HG03432 (cell line): ENCODE data around the gene HHAT.
A peak's percentile ranks its signal among the peaks of the same experiment; 100 is the strongest.

Experiments
- ATAC-seq: cut with Tn5 transposase; IDR thresholded peaks from one replicate; pipeline ENCODE4 v1.9.1; 2021; ENCODE audit warnings: mild to moderate bottlenecking, moderate library complexity; ENCODE audit not compliant: unreplicated experiment

The HHAT gene

DNA sequence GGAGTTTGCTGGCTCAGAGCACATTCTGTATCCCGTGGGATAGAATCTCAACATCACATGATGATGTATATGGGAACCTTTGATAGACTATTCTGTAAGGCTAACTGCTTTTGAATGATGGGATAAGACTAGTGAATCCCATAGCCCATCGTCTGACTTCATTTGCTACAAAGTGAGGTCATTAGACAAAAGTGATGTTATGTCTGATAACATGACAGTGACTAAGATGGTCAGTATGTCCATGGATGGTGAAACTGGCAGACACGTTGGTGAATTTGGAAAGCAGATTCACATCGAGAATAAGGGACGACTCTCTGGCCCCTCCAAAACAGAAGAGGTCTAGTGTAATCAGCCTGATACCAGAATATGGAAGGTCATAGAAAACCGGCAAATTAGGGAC, 108.4 kb downstream of the HHAT start:
- ATAC-seq: no peak

DNA sequence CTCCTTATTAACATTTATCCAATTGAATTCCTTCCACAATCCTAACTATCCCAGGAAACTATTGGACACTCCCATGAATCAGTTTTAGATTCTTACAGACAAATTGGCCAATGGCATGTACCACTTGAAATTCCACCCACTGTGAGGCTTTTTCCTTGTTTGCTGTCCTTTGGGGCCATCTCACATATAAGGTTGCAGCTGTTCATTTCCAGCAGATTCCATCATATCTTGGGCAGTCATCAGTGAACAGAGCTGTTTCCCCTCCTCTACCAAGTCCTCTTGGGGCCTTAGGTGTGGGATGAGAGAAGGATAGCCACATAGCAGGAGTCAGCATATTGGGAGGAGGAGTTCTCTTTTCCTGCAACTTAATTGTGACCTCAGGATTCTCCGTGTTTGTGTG, 109.1 kb downstream of the HHAT start:
- ATAC-seq: no peak

DNA sequence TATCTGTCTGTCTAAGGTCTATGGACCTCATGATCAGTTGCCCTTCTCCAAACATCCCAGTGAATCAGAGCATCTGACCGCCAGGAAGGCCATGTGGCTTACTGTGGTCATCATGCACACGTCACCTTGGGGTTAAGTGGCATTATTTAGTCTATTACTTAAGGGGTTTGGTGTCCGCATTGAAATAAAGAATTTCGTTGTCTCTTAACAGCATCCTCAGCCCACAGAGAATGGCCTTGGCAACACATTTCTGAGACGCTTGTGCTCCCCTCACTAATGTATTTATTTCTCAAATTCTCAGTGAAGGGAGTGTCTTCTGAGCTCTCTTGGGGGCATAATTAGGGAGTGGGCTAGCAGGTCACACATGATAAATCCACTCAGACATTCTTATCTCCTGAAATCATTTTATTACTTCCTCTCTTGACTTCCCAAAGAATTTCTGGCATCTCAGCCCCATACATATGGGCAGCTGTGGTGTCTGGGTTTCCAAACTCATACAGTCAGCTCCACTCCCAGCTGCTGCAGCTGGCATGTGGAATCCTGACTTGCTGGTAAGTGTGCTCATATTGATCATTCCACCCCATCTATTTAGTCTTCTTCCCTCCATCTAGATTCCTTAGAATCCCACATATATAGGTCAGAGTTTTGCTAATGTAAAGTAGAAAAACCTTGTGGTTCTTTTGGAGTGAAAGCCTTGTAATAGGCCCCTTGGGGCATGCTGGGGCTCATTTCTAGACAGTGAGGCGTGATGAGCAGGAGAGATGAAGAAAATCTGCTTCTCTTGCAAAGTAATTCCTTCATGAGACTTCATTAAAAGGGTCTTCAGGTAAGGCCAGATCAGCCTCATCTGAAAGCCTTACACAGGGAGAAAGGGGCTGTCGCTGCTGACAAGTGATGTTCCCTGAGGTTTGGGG, 110.5 kb downstream of the HHAT start:
- no peak for ATAC-seq

DNA sequence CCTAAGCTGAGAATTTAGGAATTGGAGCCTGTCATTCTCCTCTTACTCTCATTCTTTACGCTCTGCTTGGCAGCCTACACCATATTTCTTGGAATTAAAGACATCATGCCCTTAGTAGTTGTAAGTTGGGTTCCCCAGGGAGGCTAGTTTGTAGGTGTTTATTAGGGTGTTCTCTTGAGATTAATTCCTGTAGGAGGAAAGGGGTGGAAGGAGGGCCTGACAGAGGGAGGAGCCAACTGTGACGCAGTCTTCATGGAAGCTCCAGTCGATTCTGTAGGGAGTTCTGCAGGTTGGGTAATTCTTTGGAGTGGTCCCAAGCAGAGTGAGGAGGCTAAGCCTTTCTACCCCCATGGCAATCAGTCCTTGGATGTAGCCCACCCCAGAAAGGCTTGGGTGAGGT, 111.4 kb downstream of the HHAT start:
- no peak for ATAC-seq

DNA sequence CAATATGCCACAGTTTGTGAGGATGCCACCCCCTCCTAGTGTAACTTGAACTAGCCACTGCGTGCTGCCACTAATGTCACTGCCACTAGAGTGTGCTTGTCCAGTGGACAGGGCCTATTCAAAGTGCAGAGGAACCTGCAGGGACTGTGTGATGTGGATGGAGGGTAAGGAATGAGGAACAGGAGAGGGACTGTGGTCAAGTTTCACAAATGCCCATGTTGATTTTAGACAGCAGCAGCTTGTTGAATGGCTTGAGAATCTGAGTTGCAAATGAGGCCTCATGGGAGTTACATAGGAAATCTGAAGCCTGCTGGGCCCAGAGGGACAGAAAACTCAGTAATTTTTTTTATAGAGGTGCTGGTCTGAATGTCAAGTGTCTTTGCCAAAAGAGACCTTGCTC, 112.3 kb downstream of the HHAT start:
- ATAC-seq: no peak

DNA sequence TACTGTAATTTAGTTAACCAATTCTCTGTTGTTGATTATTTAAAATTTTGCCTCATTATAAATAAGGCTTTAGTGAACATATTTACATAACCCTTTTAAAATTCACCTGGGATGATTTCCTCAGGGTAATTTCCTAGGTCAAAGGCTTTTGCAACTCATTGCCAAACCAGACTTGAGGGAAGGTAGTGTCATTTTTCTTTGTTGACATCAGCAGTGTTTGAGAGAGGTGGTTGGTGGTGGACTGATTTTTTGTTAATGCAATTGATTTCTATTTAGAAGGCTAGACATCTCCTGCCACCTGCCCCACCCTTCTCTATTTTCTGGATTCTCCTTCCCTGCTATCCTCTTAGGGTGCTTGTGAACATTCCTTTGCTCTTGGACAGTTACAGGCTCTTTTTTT, 116.8 kb downstream of the HHAT start:
- ATAC-seq: no peak

DNA sequence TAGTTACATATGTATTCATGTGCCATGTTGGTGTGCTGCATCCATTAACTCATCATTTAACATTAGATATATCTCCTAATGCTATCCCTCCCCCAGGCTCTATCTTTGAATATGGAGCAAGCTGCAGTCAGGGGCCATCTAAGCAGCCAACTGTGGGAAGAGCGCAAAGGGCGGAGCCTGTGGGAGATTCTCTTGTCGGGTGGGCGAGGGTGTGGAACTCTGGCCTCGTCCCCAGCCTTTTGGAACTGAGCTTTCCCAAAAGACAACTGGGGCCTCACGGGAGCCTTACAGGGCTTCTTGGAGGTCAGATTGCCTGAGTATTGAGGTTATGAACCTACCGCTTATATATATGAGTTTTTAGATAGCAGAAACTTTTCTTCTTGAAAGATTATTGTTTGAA, 117.2 kb downstream of the HHAT start:
- no peak for ATAC-seq

DNA sequence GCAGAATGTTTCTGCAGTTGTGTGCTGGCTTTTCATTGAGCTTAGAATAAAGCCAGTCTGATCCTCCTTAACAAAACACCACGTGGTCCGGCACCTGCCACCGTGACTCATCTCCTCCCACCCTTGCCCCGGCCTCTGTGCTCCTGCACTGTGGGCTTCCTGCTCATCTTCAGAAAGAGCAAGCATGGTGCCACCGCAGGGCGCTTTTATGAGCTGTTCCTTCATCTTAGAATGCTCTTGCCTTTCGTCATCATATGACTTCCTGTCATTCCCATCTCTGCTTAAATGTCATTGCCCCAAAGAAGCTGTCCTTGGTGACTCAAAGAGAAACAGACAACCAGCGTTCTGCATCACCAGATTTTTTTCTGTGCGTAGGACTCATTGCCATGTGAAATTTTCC, 117.8 kb downstream of the HHAT start:
- ATAC-seq: peak; percentile 81

DNA sequence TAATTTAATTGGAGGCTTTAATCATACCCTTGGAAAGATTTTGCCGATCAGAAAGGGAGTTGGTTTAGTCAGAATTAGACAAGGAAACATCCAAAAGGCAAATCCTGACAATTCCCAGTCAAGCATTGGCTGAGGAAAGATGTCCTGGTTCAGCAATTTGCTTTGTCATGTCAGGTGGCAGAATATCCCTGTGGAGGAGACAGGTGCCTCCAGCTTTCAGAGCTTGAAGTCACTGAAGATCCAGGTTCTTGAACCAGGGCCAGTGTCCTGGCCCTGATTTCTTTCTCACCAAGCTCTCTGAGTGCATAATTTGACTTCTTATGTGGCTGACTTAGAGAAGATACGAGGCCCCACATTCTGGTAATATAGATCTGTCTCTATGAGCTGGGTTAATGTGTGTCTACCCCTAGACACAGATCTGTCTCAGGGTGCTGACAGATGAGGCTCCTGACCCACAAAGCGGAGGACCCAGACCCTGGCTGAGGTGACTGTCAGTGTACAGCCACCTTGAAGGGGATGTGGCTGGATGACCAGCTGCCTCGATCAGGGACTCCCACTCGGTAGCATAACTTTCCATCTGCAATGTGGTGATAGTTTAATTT, 118.9 kb downstream of the HHAT start:
- no peak for ATAC-seq

DNA sequence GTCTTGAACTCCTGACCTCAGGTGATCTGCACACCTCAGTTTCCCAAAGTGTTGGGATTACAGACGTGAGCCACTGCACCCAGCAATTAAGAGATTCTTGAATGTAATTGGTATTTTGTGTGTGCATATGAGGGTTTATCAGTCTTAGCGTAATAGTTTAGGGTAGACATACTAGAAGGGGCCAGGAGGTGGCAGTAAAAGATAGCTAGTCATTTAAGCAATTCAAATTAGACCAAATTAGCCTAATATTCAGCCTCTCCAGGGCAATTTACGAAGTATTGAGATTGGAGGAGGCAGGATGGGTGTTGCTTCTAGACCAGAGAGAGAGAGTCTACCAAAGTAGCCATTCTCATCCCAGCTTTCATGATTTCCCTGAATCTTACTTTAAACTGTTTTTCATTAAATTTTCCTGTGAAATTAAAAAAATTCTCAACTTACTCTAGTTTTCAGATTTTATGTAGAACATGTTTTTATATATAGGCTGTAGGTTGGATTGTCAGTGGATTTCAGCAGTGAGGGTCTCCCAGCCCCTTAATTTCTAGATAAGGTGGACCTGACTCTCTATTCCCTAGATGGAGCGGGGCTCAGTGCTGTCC, 119.7 kb downstream of the HHAT start:
- ATAC-seq: peak; percentile 60

DNA sequence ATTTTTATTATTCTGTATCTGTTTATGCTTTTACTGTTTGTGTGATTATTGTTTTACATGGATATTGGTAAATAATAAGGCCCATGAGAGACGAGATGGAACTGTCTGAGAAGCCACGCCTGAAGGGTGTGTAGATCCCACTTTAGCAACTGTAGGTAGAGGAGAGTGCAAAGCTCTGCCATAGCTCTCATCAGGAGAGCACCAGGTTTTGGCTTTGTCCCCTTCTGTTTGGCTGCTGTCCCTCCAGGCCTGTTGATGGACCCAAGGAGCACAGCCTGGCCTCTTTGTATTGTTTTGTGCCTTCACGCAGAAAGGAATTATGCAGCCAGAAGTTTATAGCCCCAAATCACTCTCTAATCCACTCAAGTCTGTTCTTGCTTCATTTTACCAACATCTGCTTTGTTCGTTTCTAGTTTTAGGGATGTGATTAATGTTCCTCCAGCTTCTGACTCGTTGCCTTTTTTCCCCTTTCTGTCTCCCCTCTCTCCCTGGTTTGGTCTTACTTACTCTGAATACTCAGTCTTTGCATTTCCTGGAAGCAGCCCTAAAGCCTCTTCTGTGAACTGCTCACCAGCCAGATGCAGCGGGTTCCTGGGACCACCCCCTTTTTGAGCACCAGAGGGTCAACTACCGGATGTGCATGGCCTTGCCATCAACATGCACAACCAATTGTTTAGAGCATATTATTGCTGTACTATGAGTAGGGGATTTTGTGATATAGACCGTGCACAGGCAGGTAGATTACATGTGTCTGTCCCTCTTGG, 127.3 kb downstream of the HHAT start:
- no peak for ATAC-seq

DNA sequence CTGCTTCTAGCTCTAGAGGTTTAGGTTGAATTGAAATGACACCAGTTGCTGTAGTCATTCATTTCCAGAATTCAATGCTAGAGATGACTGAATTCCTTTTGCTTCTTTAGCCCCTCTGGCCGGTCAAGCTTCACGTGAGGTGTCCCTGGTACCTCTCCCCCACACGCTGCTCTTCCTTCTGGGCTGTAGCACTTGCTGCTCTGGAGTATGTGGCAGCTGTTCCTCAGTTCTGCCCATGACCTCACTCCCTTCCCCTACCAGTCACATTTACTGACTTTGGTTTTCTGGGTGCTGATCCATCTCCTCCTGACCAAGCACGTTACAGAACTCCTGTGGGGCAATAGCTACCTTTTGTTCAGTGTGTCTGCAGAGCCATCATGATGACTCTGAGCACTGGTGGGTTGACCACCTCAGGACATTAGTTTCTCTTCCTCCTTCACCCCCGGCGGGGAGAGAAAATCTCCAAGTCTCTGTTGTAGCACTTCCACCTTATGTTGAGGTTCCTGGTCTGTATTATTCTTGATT, 128.1 kb downstream of the HHAT start:
- ATAC-seq: no peak

DNA sequence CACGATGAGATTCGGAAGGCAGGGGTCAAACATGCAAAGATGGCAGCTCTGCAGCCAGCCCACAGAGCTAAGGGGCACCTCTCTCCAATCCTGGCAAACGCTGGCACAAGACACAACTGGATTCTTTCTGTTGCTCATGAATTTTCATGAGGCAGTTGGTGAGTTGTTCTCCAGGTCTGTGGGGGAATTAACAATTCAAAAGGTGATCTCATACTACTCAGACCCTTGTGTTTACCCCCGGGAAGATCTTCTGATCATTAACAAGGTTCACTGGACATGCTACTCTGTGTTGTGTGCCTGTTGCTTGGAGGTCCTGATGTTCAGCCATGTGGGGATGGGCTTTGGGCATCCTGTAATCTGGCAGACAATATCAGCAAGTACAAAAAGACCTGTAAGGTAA, 128.9 kb downstream of the HHAT start:
- no peak for ATAC-seq

DNA sequence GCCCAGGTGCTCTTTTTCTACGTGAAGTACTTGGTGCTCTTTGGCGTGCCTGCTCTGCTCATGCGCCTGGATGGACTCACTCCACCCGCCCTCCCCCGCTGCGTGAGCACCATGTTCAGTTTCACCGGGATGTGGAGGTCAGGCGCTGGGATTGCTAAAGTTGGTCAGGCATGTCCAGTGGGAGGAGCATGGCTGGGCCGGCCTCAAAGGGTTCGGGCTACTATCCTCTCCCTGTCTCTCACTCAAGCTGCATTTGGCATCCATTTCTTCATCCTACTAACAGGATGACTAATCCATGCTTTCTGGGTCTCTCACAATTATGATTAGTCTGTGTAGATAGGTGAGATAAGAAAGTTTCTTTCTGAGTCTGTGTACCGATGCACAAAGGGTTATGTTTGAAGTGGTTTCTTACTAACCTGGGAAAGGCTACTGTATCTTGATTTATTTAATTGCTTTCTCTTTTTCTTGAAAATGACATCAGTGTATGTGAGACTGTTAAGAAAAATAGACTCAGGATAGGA, 135.9 kb downstream of the HHAT start:
- peak; percentile 81 for ATAC-seq

DNA sequence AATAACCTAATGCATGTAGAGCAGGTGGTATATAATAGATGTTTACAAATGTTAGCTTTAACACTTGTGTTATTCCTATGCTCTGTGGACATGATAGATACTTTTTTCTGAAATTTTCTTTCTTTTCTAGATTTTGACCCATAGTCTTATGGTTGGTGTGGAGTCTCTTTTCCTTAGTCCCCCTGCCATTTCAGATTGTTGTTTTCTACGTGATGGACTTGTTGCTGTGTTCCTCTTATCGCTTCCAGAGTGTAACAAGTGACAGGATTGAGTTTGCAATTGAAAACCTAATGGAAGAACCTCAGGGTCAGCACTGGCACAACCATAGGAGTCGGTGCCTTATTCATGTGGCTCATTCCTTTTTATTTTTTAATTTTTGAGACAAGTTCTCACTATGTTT, 136.4 kb downstream of the HHAT start:
- ATAC-seq: no peak

DNA sequence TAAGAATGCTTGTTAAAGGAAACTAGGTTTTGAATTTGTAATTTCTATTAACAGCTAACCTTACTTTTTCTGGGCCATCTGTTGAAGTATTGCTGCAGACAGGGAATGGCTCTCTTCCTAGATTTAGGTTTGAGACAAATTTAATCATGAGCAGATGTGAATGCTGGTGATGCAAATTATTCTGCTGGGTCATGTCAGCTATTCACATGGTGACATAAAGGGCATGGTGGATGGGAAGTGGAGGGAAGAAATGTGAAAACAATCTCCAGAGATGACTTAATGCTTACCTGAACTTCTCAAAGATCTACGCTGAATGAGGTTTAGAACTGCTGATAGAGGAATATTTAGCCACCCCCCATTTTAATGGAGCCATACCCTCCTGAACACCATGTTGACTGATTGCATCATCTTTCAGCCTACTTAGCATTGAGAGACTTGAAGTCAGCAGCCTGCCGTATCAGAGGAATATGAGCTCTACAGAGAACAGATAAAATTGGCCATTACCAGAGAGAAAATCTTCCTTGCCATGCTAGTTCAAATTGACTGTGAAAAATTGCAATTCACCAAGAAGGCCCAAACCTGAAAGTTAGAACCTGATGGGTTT, 138.8 kb downstream of the HHAT start:
- ATAC-seq: no peak

DNA sequence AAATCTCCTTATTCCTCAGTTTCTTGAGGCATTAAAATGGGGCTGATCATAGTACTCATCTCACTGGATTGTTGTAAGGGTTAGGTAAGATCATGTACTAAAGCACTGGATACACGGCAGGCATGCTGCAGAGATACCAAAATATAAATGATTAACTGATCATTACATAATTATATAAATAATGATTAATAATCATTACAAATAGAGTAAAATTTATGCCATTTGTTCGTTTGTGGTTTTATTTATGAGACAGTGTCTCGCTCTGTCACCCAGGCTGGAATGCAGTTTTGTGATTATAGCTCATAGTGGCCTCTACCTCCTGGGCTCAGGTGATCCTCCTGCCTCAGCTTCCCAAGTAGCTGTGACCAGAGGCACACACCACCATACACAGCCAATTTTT, 140.7 kb downstream of the HHAT start:
- ATAC-seq: no peak

DNA sequence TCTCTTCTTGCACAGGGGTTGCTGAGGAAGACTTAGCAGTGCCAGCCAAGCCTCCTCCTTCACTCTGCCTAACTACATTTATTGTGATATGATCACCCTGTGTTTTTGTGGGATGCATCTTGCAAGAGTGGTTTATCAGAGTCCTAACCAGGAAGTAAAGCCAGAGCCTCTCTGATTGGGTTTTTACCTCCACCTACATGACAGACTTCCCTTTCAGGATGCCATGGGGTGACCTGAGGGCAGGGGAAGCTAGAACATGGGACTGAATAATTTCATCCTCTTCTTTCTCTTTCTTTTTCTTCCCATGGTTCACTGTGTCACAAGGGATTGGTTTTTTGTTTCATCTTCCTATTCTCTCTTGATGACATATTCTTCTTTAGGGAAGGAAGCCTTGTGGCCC, 146.6 kb downstream of the HHAT start:
- ATAC-seq: no peak

DNA sequence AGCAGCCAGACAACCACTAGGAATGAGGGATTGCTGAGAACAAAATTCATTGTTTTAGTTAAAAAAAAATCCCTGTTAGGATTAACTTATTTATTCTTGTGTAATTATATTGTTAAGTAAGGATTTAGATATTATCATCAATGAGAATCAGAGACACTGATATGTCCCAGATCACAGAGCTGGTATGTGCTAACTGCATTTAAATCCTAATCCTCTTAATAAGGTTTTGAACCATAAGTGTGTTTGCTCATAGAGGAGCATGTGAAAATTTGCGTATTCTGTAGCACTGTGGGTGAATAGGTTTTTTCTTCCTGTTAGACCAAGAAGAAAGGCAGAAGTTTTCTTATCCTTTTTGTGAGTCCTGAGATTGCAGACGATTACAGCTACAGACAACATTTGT, 147.1 kb downstream of the HHAT start:
- no peak for ATAC-seq

DNA sequence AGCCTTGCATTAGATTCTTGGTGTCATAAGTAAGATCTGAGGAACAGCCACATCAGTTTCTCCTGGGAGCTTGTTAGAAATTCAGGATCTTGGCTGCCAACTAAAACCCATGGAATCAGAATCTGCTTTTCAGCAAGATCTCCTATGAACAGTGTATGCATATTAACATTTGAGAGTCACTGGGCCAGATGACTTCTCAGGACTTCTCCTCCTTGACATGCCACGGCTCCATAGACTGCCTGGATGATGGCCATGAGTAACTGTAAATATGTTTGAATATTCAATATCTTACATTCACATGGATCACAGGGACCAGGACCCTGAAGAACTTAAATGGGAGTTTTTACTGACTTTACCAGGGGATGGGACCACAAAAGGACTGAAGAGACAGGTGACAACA, 148.0 kb downstream of the HHAT start:
- no peak for ATAC-seq
